ENCODE measurements around the gene ZNF235. TPM values are rescaled to one million over a fixed set of nuclear protein-coding genes. Genes with fewer than 3 reads are reported as not detected.
"Not testable (repeated sequence)": the region's sequence is repeated elsewhere in the genome, so short reads cannot be mapped to it uniquely, and the experiment has no call there.

The ZNF235 gene
- total and polyA plus RNA-seq, 2 donors (not counting 1 experiment from before 2014, with no cell fraction given), result 4.7 to 19.5 TPM

- Histone ChIP-seq H3K4me1 (ENCODE audit: control insufficient read depth in 2 of 2, insufficient read depth in 2 of 2, low read length in 2 of 2) (peaks cover 11 to 14% of the 10 kb centered on the region in 2 donors), H3K9me3 (ENCODE audit: control extremely low read depth in 1 of 3, control insufficient read depth in 2 of 3, insufficient read depth in 1 of 3, low read length in 2 of 3) (peaks cover 0 to 17% (median 9%) of the 10 kb centered on the region in 3 donors), H3K4me2 (replicated peaks; ENCODE audit: low read depth, low read length, poor library complexity, severe bottlenecking) (no peak overlapping the region), H3K27ac (ENCODE audit: low read length in 2 of 2) (no peak overlapping the region), H3K9ac (ENCODE audit: low read length) (no peak overlapping the region), H3K4me3 (ENCODE audit: control extremely low read depth in 1 of 5, extremely low read depth in 1 of 5, insufficient read depth in 1 of 5, low read depth in 2 of 5, low read length in 4 of 5) (no peak overlapping the region), H3K27me3 (replicated peaks in 1 of 4; ENCODE audit: control extremely low read depth in 1 of 4, control insufficient read depth in 3 of 4, insufficient read depth in 4 of 4, low read length in 3 of 4) (no peaks in the 10 kb centered on the region), H2AFZ (ENCODE audit: insufficient read depth, low read depth, low read length, poor library complexity, severe bottlenecking) (no peak overlapping the region), H4K20me1 (ENCODE audit: control insufficient read depth, insufficient read depth, low read length, poor library complexity, severe bottlenecking) (no peaks in the 10 kb centered on the region), H3K36me3 (replicated peaks in 1 of 2; ENCODE audit: control extremely low read depth in 1 of 2, control insufficient read depth in 1 of 2, extremely low read depth in 1 of 2, insufficient read depth in 2 of 2, low read length in 1 of 2) (no peaks in the 10 kb centered on the region), H3K79me2 (ENCODE audit: control insufficient read depth, insufficient read depth, low read length) (no peaks in the 10 kb centered on the region)
- TF ChIP-seq CTCF (IDR thresholded peaks at IDR 0.05) (no peak), EZH2 (IDR thresholded peaks at IDR 0.05; ENCODE audit: borderline replicate concordance, insufficient read depth, low read depth, low read length, poor library complexity, severe bottlenecking) (no peak)
- ATAC-seq (ENCODE audit: low read depth), result no peak
- no peak for DNase-seq
- Mint-ChIP-seq H3K27ac (no peak overlapping the region), H3K27me3 (no peaks in the 10 kb centered on the region), H3K4me3 (no peak overlapping the region), H3K9me3 (ENCODE audit: insufficient read depth) (peaks cover 2% of the 10 kb centered on the region), H3K4me1 (peaks cover 9% of the 10 kb centered on the region)
- intact Hi-C loops (cut with micrococcal nuclease), result no loop called here
- ChIA-PET POLR2A (no interaction called here), CTCF (no interaction called here)
- 100% methylated on average over 1 of the region's 2 CpGs for WGBS (ENCODE audit: insufficient coverage)
Measured at GRCh38 chr19:44341794-44342193, 37.0 kb upstream of the ZNF235 start.

- H3K4me3 Mint-ChIP-seq; H3K4me3 ChIP-seq (ENCODE audit: control extremely low read depth in 1 of 5, extremely low read depth in 1 of 5, insufficient read depth in 1 of 5, low read depth in 2 of 5, low read length in 4 of 5); H3K9ac ChIP-seq (ENCODE audit: low read length); DNase-seq; H3K4me2 ChIP-seq (replicated peaks; ENCODE audit: low read depth, low read length, poor library complexity, severe bottlenecking); H4K20me1 ChIP-seq (ENCODE audit: control insufficient read depth, insufficient read depth, low read length, poor library complexity, severe bottlenecking); H3K27me3 ChIP-seq (replicated peaks in 1 of 4; ENCODE audit: control extremely low read depth in 1 of 4, control insufficient read depth in 3 of 4, insufficient read depth in 4 of 4, low read length in 3 of 4); POLR2A ChIA-PET; H3K27ac Mint-ChIP-seq; H3K27ac ChIP-seq (ENCODE audit: low read length in 2 of 2); H3K79me2 ChIP-seq (ENCODE audit: control insufficient read depth, insufficient read depth, low read length); H3K4me1 ChIP-seq (ENCODE audit: control insufficient read depth in 2 of 2, insufficient read depth in 2 of 2, low read length in 2 of 2); H3K27me3 Mint-ChIP-seq; intact Hi-C loops (cut with micrococcal nuclease); H3K4me1 Mint-ChIP-seq; H2AFZ ChIP-seq (ENCODE audit: insufficient read depth, low read depth, low read length, poor library complexity, severe bottlenecking); CTCF ChIA-PET; ATAC-seq (ENCODE audit: low read depth): not testable (repeated sequence)
- H3K36me3 ChIP-seq (replicated peaks in 1 of 2; ENCODE audit: control extremely low read depth in 1 of 2, control insufficient read depth in 1 of 2, extremely low read depth in 1 of 2, insufficient read depth in 2 of 2, low read length in 1 of 2), result peaks cover 2 to 15% of the 10 kb centered on the region in 2 experiments
- peaks cover 10 to 42% (median 30%) of the 10 kb centered on the region in 3 donors for H3K9me3 ChIP-seq (ENCODE audit: control extremely low read depth in 1 of 3, control insufficient read depth in 2 of 3, insufficient read depth in 1 of 3, low read length in 2 of 3)
- 50% methylated on average over 3 of the region's 3 CpGs for WGBS (ENCODE audit: insufficient coverage)
- H3K9me3 Mint-ChIP-seq (ENCODE audit: insufficient read depth), result peaks cover 26% of the 10 kb centered on the region
Measured at GRCh38 chr19:44334639-44335038, 29.8 kb upstream of the ZNF235 start.
